Measurements from ENCODE around the gene CHAD. TPM values are rescaled to one million over a fixed set of nuclear protein-coding genes. Genes with fewer than 3 reads are reported as not detected.

The CHAD gene
- total and polyA plus RNA-seq, 2 of the 4 experiments (the other 2 are of a cell fraction): 0.03 TPM; not detected in 1

- Histone ChIP-seq H3K18ac (ENCODE audit: low read depth, low read length) (no peak overlapping the region), H2BK120ac (ENCODE audit: low read depth, low read length) (no peak overlapping the region), H2BK20ac (ENCODE audit: low read depth, low read length) (no peak overlapping the region), H3K14ac (replicated peaks; ENCODE audit: low read depth, low read length) (no peak overlapping the region), H3K9ac (ENCODE audit: low read depth, low read length) (no peak overlapping the region), H3K36me3 (ENCODE audit: control insufficient read depth, insufficient read depth, low read length) (no peaks in the 10 kb centered on the region), H3K27me3 (ENCODE audit: control insufficient read depth, insufficient read depth, low read length) (no peaks in the 10 kb centered on the region; the same call in 1 of the 2 replicates), H4K91ac (ENCODE audit: insufficient read depth, low read depth, low read length) (no peak overlapping the region), H3K4ac (ENCODE audit: low read depth, low read length) (no peak overlapping the region), H2BK5ac (ENCODE audit: low read depth, low read length, poor library complexity, severe bottlenecking) (no peak overlapping the region), H3K4me2 (ENCODE audit: low read depth, low read length) (no peak overlapping the region), H2AFZ (replicated peaks; ENCODE audit: low read length, poor library complexity) (no peak overlapping the region), H3K56ac (ENCODE audit: extremely low read depth, insufficient read depth, low read length) (no peak overlapping the region), H2AK5ac (ENCODE audit: low read depth, low read length) (no peak overlapping the region), H4K8ac (ENCODE audit: low read depth in 2 of 2, low read length in 2 of 2) (no peak overlapping the region), H4K20me1 (ENCODE audit: insufficient read depth, low read length) (no peaks in the 10 kb centered on the region), H3K4me3 (ENCODE audit: insufficient read depth, low read depth, low read length) (no peak overlapping the region), H2BK15ac (ENCODE audit: low read depth, low read length) (no peak overlapping the region), H3K27ac (ENCODE audit: insufficient read depth, low read length) (no peak overlapping the region), H2AK9ac (replicated peaks; ENCODE audit: low read depth, low read length, poor library complexity) (no peak overlapping the region), H4K5ac (ENCODE audit: low read depth, low read length) (no peak overlapping the region), H3K9me1 (ENCODE audit: insufficient read depth, low read length) (peaks cover 5% of the 10 kb centered on the region; the same call in 1 of the 2 replicates), H3K9me3 (ENCODE audit: control insufficient read depth, insufficient read depth, low read length) (no peaks in the 10 kb centered on the region), H3K79me1 (ENCODE audit: low read depth in 1 of 2, low read length in 2 of 2) (no peaks in the 10 kb centered on the region), H3K23ac (ENCODE audit: low read depth, low read length) (no peak overlapping the region), H3K4me1 (ENCODE audit: control insufficient read depth, insufficient read depth, low read length) (peaks cover 4% of the 10 kb centered on the region)
- peak; percentile 41 for TF ChIP-seq CTCF (conservative IDR thresholded peaks at IDR 0.05; ENCODE audit: low read depth, low read length)
- TF ChIP-seq CHD1 (IDR thresholded peaks at IDR 0.05; ENCODE audit: low read depth, low read length): no peak
- peak; percentile 23; the same call in 1 of the 2 replicates for TF ChIP-seq SMC3 (IDR thresholded peaks at IDR 0.05; ENCODE audit: low read depth, low read length)
- no peak for DNase-seq
- ChIA-PET CTCF (interaction anchor here (0.5 to 1.7 kb wide), 4 partner anchors 12 to 414 kb away, joined by 3 to 8 read pairs (median 5); no protein-coding TSS in a partner anchor), POLR2A (ENCODE audit: unreplicated experiment) (no interaction called here)
- intact Hi-C loops (cut with micrococcal nuclease): no loop called here
- BruUV-seq (replicated peaks): no TSS peak
- dilution Hi-C loops (cut with HindIII; ENCODE audit: low sequenced_read_pairs, unreplicated experiment): no loop called here
- 60% methylated on average over 1 of the region's 5 CpGs; no CpG with 5 or more reads in 1 of the 2 experiments for WGBS, 2 experiments (ENCODE audit: extremely low coverage in 2 of 2, insufficient read length in 1 of 2)
- in situ Hi-C loops (cut with MboI; ENCODE audit: low sequenced_read_pairs): no loop called here
- ATAC-seq (ENCODE audit: low read depth): no peak
Measured at GRCh38 chr17:50501054-50501453, 32.4 kb upstream of the CHAD start.
